Bronchial epithelial cell (primary cell): Measurements from ENCODE around the gene KAZN. TPM values are rescaled to one million over a fixed set of nuclear protein-coding genes. Genes with fewer than 3 reads are reported as not detected.

Source experiments
- DNase-seq: peaks from one replicate; pipeline ENCODE4 v3.0.0-alpha.2; 2010; ENCODE audit warnings: low read depth
- FAIRE-seq: peaks from 2 replicates; lab custom pipeline; 2011; peaks lifted over from hg19 to GRCh38; lab: Jason Lieb, UNC
- H3K27me3 ChIP-seq: 2 replicates; pipeline ENCODE4 v1.5.1; 2011; ENCODE audit warnings: low read length; ENCODE audit not compliant: control insufficient read depth, insufficient read depth
- H3K36me3 ChIP-seq: 2 replicates; pipeline ENCODE4 v1.5.1; 2011; ENCODE audit warnings: low read length; ENCODE audit not compliant: control insufficient read depth, insufficient read depth
- H3K4me3 ChIP-seq: 2 replicates; pipeline ENCODE4 v1.5.1; 2011; ENCODE audit warnings: mild to moderate bottlenecking, low read depth, low read length, control low read depth
- CTCF ChIP-seq: IDR thresholded peaks from 2 replicates; pipeline ENCODE4 v1.5.1; 2011; ENCODE audit warnings: mild to moderate bottlenecking, moderate library complexity, low read length, control low read depth, inconsistent platforms; ENCODE audit not compliant: insufficient read depth, severe bottlenecking
- total RNA-seq: library from RNA; depleted of rRNA; stranded (reverse); fragments of >200 nt; gene quantifications from 2 replicates; pipeline ENCODE4 v1.2.1, GENCODE V29; 2014

Gene KAZN
- total RNA-seq, 1 donor from 2014 or later, result 4.7 TPM

- H3K4me3 ChIP-seq, result no peak overlapping the region
- no peak for FAIRE-seq
- peaks cover 3% of the 10 kb centered on the region for H3K27me3 ChIP-seq
- no peaks in the 10 kb centered on the region for H3K36me3 ChIP-seq
- no peak for TF ChIP-seq CTCF
- DNase-seq, result no peak
These were observed 144.9 kb downstream of the KAZN start for GRCh38 chr1:14743368-14743767.

- H3K4me3 ChIP-seq, result no peak overlapping the region
- no peak for FAIRE-seq
- TF ChIP-seq CTCF, result no peak
These were observed 146.7 kb downstream of the KAZN start for GRCh38 chr1:14745001-14745720.

GRCh38 chr1:14745789-14746188, 147.3 kb downstream of the KAZN start:
- DNase-seq, result no peak

More at GRCh38 chr1:14745001-14745720, 146.7 kb downstream of the KAZN start:
- DNase-seq, result no peak
- peaks cover under 1% of the 10 kb centered on the region for H3K27me3 ChIP-seq
- no peaks in the 10 kb centered on the region for H3K36me3 ChIP-seq

GRCh38 chr1:14746393-14746792, 147.9 kb downstream of the KAZN start:
- TF ChIP-seq CTCF, result no peak
- no peak overlapping the region for H3K4me3 ChIP-seq
- DNase-seq (no peak), FAIRE-seq (peak; percentile 62)
- no peaks in the 10 kb centered on the region for H3K27me3 ChIP-seq
- H3K36me3 ChIP-seq, result no peaks in the 10 kb centered on the region

More at GRCh38 chr1:14745789-14746188, 147.3 kb downstream of the KAZN start:
- no peak overlapping the region for H3K4me3 ChIP-seq
- no peak for TF ChIP-seq CTCF
- H3K36me3 ChIP-seq, result no peaks in the 10 kb centered on the region
- H3K27me3 ChIP-seq, result no peaks in the 10 kb centered on the region
- FAIRE-seq, result no peak

GRCh38 chr1:14748151-14748550, 149.7 kb downstream of the KAZN start:
- Histone ChIP-seq H3K4me3 (no peak overlapping the region), H3K36me3 (no peaks in the 10 kb centered on the region), H3K27me3 (no peaks in the 10 kb centered on the region)
- FAIRE-seq (no peak), DNase-seq (no peak)
- no peak for TF ChIP-seq CTCF
